DOHH2 (cell line): ENCODE measurements around the gene DHRS2.

Experiments used
- EZH2phosphoT487 ChIP-seq: fragments of 200-600 bp; sonication (generic); IDR thresholded peaks from 2 replicates; pipeline ENCODE4 v1.6.1; 2017; ENCODE audit warnings: borderline replicate concordance, mild to moderate bottlenecking, antibody characterized with exemption, low read length, moderate library complexity, mixed read lengths
- TF ChIP-seq, protein P1 (sequence below): fragments of 200-600 bp; sonication (generic); IDR thresholded peaks from one replicate; pipeline ENCODE4 v1.5.1; 2014; ENCODE audit warnings: antibody characterized with exemption, mild to moderate bottlenecking, low read depth, low read length; ENCODE audit not compliant: poor library complexity, severe bottlenecking

DNA sequence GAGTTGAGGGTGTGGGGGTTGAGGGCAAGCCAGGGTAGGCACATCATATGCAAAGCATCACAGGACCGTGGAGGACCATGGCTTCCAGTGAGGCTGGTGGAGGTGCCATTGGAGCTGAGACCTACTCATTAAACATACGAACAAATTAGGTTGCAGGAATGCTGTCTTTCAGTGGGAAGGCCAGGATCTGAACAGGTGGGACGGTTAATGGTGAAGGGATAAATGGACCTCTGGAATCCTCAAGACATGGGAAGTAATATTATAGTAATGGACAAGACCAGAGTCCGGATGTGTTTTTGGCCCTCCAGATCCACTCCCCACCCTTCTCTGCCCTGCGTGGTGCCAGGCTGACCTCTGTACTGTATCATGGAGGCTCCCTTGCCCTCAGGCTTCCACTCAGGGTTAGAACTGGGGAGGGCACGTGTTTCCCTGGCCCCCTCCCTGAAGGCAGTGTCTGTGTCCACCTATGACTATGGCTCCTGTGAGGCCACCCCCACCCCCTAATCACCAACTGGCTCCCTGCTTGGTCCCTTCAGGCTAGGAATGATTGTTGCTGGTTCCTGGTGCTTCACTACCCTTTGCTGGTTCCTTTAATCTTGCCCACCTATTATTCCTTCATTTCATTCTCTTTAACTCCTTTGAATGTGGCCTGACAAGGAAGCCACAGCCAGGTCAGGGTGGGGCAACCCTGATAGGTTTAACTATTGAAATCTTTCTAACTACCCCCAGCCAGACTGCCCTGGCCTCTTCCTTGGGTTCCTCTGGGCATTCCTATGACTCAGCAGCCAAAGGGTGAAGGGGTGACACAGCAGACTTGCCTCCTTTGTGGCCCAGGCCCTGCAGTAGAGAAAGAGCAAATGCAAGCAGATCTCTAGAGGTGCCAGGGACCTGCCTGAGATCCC lies 10.7 kb downstream of the DHRS2 start:
- no peak for TF ChIP-seq EZH2phosphoT487
- TF ChIP-seq, protein P1, sequence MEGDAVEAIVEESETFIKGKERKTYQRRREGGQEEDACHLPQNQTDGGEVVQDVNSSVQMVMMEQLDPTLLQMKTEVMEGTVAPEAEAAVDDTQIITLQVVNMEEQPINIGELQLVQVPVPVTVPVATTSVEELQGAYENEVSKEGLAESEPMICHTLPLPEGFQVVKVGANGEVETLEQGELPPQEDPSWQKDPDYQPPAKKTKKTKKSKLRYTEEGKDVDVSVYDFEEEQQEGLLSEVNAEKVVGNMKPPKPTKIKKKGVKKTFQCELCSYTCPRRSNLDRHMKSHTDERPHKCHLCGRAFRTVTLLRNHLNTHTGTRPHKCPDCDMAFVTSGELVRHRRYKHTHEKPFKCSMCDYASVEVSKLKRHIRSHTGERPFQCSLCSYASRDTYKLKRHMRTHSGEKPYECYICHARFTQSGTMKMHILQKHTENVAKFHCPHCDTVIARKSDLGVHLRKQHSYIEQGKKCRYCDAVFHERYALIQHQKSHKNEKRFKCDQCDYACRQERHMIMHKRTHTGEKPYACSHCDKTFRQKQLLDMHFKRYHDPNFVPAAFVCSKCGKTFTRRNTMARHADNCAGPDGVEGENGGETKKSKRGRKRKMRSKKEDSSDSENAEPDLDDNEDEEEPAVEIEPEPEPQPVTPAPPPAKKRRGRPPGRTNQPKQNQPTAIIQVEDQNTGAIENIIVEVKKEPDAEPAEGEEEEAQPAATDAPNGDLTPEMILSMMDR, result no peak
